ENCODE measurements around the gene KLHL29.

GRCh38 chr2:23377771-23378170 is 7.2 kb upstream of the KLHL29 start:
- TF ChIP-seq, protein P1, sequence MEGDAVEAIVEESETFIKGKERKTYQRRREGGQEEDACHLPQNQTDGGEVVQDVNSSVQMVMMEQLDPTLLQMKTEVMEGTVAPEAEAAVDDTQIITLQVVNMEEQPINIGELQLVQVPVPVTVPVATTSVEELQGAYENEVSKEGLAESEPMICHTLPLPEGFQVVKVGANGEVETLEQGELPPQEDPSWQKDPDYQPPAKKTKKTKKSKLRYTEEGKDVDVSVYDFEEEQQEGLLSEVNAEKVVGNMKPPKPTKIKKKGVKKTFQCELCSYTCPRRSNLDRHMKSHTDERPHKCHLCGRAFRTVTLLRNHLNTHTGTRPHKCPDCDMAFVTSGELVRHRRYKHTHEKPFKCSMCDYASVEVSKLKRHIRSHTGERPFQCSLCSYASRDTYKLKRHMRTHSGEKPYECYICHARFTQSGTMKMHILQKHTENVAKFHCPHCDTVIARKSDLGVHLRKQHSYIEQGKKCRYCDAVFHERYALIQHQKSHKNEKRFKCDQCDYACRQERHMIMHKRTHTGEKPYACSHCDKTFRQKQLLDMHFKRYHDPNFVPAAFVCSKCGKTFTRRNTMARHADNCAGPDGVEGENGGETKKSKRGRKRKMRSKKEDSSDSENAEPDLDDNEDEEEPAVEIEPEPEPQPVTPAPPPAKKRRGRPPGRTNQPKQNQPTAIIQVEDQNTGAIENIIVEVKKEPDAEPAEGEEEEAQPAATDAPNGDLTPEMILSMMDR (IDR thresholded peaks at IDR 0.05): no peak
- no peak for TF ChIP-seq POLR2A (IDR thresholded peaks at IDR 0.05)
